NCI-H2196 treated with DMSO at 0.1 percent for 48 hours (cell line): ENCODE measurements around the gene C6.
"Not testable (repeated sequence)": the region's sequence is repeated elsewhere in the genome, so short reads cannot be mapped to it uniquely, and the experiment has no call there.

Experiments
- DNase-seq: peaks from one replicate; lab custom pipeline; 2025; ENCODE audit not compliant: unreplicated experiment; lab: John Stamatoyannopoulos, UW

C6 gene

DNA sequence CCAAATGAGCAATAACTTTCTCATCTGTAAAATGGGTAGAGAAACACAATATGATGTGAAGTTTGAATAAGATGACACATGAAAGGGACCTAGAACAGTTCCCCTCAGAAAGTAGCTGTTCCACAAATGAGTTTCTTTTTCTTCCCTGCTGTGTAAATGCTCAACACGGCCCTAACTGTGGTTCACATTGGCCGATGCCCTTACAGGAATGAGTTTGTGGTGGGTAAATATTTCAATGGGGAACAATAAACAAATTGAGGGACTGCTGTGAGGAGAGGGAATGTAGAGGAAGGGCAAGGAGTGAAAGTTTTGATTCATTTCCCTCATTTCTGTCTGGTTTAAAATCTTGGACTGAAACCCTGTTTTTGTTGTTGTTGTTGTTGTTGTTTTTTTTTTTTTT is 12.8 kb downstream of the C6 start:
- no peak for DNase-seq

DNA sequence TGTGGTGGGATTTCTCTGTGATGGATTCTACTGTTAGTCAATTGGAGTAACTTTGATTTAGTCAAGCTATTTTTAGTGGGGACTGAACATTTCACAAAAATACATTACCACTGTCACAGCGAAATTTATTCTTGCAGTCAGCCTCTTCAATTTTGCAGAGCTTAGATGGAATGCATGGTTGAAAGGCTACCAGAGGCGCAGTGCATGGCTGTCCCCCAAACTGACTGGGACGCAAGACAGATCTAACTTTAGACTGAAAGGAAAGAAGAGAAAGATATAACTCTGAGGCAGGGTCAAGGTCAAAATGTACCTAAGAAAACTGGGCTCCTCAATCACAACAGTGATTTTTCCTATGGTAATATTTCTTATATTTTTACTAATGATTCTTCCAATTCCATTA is 13.7 kb downstream of the C6 start:
- no peak for DNase-seq

- DNase-seq: no peak
Observed at GRCh38 chr5:41196197-41196596, 17.1 kb downstream of the C6 start.

DNA sequence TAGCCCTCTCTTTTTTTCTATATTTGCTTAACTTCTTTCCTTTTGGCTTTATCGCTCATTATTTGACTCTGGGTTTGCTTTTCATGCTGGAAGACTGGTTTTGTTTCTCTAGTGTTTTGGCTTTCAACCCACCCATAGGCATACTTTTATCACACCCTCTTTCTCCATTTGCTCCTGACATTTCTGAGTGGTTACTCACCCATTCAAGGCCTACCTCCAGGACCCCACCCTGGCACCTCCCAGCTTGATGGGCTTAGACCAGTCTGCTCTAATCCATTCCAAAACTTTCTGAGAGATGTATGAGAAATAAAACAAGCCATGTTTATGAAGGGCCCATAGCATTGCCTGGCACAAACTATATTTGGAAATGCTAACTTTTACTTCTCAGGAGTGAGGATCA is 18.1 kb downstream of the C6 start:
- DNase-seq: no peak

DNA sequence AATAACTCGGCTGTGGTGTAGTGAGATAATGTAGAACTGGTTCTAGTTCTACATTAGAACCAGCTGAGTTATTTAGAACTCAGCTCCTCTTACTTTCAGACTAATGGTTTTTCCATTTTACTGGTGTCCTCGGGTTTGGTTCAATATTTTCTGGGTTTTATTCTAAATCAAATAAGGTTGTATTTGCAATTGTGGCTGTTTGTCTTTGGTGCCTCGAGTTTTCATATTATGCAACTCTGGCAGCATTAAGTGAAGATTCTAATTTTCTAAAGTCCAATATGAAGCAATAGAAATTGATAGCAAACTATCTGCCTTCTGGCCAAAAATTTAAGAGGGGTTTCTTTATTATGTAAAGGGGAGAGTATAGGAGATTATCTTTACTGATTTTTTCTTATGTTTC is 19.0 kb downstream of the C6 start:
- DNase-seq: no peak

GRCh38 chr5:41193456-41194205 is 19.7 kb downstream of the C6 start:
- DNase-seq: no peak

- DNase-seq: no peak
Observed at GRCh38 chr5:41191249-41191648, 22.1 kb downstream of the C6 start.

GRCh38 chr5:41186143-41186542 is 27.2 kb downstream of the C6 start:
- no peak for DNase-seq

DNA sequence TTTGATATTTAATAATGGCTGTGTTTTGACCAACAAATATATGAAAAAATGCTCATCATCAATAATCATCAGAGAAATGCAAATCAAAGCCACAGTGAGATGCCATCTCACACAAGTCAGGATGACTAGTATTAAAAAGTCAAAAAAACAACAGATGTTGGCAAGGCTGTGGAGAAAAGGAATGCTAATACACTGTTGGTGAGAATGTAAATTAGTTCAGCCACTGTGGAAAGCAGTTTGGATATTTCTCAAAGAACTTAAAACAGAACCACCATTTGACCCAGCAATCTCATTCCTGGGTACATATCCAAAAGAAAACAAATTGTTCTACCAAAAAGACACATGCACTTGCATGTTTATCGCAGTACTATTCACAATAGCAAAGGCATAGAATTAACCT is 30.0 kb downstream of the C6 start:
- not testable (repeated sequence) for DNase-seq

GRCh38 chr5:41182666-41183065 is 30.7 kb downstream of the C6 start:
- no peak for DNase-seq

DNA sequence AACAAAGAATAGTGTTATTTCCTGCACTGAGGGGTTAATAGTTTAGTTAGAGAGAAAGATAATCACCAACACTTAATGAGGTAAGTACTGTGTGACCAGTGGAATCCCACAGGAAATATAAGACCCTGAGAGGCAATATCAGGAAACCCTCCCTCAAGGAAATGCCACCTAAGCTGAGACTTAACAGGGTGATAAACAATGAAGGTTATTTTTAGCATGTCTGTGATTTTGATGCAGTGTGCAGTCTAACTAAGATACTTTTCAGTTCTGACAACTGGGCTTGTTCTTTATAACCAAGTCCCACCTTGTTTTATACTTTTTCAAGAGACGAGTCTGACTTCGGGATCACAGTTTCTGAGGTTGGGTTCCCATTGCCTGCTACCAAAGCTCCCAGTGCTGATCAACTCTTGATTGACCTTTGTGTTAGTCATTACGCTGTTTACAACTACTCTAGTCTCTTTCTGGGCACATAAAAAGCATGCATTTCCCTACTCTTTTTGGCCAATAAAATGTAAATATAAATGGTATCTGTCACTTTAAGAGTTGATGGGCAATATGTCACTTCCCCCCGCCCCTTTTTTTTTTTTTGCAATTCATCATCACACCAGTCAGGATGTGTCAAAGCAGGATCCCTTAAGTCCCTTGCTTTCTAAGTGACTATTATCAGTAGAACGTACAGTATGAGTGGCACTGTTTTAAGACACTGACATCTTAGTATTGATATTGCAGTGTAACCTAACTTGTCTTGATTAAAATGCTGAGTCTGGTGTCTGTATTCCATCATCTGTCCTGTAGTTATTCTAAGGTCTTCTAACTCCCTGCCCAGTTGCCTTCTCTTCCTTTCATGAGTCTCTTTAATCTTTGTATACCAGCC is 31.4 kb downstream of the C6 start:
- no peak for DNase-seq

- DNase-seq: no peak
Observed at GRCh38 chr5:41176952-41177351, 36.4 kb downstream of the C6 start.

DNA sequence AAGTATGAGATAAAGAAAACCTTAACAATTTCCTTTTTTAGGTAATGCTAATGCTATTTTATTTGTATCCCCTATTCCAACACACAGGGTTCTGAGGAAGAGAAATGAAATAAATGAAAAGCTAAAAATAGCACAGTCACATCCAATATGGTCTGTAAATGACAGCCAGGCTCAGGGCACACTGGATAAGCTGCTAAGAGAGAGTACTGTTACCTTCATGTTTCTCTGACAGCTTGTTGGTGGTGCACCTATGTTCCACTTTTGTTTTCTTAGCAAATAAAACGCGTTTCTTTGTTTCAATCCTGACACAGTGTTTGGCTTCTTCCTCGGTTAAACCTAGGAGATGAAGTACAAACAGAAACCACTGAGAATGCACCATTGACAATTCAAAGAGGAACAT is 41.3 kb downstream of the C6 start:
- DNase-seq: no peak

DNA sequence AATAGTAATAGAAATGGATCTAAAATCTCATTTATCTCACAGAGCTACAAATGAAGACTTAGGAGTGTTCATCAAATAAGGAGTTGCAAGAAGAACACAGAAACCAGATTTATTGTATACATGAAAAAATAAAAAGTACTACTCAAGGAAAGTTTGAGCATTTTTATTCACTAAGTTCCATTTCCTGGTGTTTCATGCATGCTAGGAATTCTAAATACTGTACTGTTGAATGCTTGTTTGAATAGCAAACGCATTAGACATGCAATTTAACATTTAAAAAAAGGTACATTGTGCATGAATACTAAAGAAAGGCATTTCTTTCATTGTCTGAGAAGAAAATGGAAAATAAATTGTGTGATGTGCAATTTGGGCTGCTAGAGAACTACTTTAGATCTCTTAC is 52.1 kb downstream of the C6 start:
- no peak for DNase-seq

GRCh38 chr5:41157272-41157894 is 55.9 kb downstream of the C6 start:
- DNase-seq: no peak

DNA sequence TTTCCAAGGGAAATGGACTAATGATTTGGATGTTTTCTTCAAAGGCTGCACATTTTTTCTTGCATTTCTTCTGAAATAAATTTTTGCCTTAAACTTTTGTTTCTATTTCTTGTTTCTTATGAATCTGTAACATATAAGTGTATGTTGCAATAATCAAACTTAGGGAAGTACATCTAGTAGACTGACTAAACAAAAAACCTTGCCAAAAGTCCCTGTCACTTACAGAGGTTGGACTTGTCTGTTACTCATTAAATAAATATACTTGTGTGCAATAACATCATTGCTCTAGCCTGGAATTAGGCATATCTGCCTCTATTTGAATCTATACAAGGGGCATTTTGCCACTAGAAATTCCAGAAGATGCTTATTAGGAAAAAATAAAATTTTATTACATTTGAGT is 56.6 kb downstream of the C6 start:
- DNase-seq: no peak

GRCh38 chr5:41154491-41154890 is 58.8 kb downstream of the C6 start:
- no peak for DNase-seq

DNA sequence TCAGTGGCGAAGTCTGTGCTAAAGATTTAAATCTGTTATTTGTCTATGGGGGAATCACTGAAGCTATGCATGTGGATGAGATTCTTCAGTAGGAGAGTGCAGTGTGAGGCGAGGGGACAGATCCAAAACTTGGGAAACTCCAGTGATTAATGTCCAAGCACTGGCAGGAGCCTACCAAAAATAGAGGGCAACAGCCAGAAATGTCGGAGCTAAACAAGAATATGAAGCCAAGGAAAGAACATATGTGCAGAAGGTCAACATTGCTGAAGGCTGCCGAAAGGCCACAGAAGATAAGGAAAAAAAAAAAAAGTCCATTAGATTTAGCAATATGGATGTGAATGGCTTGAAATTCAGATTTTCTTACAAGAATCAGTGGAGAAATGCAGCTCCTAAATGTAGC is 61.8 kb downstream of the C6 start:
- no peak for DNase-seq

- no peak for DNase-seq
Observed at GRCh38 chr5:41148448-41148847, 64.9 kb downstream of the C6 start.

DNA sequence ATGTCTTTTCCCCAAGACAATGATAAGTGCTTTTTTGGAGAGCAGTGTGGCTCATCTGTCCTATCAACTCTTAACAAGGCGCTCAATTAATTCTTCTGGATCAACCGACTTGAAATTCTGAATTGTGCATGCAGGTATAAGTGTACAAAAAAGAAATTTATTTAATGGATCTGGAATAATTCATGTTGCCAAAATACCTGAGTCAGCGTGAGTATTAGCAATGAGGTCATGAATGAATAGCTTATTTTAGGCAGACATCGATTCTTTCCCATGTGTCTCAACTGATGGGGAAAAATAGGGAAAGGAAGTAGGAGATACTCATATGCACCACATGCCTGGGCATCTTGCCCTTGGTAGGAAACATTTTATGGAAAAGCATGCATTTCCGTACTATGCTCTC is 68.0 kb downstream of the C6 start:
- no peak for DNase-seq

- DNase-seq: no peak
Observed at GRCh38 chr5:41143131-41143901, 70.0 kb downstream of the C6 start.
